ENCODE data around the gene TAS1R1. TPM values are rescaled to one million over a fixed set of nuclear protein-coding genes. Genes with fewer than 3 reads are reported as not detected.
A peak's percentile ranks its signal among the peaks of the same experiment; 100 is the strongest.

The TAS1R1 gene
- total RNA-seq, 2 donors from 2014 or later: not detected

- 74 to 81% methylated on average over 6 of the region's 6 CpGs for WGBS, 2 donors
- H3K4me3 ChIP-seq: no peak overlapping the region
- no peak for DNase-seq
- H3K27ac ChIP-seq: no peak overlapping the region
- TF ChIP-seq, protein P1, sequence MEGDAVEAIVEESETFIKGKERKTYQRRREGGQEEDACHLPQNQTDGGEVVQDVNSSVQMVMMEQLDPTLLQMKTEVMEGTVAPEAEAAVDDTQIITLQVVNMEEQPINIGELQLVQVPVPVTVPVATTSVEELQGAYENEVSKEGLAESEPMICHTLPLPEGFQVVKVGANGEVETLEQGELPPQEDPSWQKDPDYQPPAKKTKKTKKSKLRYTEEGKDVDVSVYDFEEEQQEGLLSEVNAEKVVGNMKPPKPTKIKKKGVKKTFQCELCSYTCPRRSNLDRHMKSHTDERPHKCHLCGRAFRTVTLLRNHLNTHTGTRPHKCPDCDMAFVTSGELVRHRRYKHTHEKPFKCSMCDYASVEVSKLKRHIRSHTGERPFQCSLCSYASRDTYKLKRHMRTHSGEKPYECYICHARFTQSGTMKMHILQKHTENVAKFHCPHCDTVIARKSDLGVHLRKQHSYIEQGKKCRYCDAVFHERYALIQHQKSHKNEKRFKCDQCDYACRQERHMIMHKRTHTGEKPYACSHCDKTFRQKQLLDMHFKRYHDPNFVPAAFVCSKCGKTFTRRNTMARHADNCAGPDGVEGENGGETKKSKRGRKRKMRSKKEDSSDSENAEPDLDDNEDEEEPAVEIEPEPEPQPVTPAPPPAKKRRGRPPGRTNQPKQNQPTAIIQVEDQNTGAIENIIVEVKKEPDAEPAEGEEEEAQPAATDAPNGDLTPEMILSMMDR (IDR thresholded peaks at IDR 0.05): no peak
- no peak for TF ChIP-seq POLR2A (IDR thresholded peaks at IDR 0.05)
- intact Hi-C loops (cut with DNase I): no loop called here
- H3K4me1 ChIP-seq: peaks cover 40% of the 10 kb centered on the region
- peaks cover 10 to 37% of the 10 kb centered on the region in 2 donors for H3K36me3 ChIP-seq (replicated peaks in 1 of 2; ENCODE audit: insufficient read depth in 1 of 2, low read depth in 2 of 2)
- H3K9me3 ChIP-seq: no peaks in the 10 kb centered on the region
- no peak for ATAC-seq
- no peaks in the 10 kb centered on the region for H3K27me3 ChIP-seq
Observed at GRCh38 chr1:6591644-6592043, 36.5 kb downstream of the TAS1R1 start.

DNA sequence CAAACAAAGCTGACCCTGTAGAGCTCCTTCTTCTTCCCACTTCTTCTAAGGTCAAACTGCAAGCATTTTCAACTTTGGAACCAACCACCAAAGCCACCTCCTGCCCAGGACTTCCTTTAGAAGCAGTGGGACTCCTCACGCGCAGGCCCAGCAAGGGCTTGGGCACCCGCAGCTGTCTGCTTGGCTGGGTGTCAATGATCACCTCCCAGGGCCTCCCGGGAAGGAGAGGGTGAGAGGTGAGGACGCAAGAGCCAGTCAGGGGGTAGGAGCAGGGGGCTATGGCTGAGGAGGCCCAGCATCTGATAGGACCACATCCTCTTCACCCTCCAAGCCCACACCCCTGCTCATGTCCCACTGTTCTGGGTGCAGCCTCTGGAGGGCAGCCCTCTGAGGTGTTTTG, 37.3 kb downstream of the TAS1R1 start:
- TF ChIP-seq, protein P1 (IDR thresholded peaks at IDR 0.05): no peak
- TF ChIP-seq POLR2A (IDR thresholded peaks at IDR 0.05): no peak
- no peak for ATAC-seq
- DNase-seq: peak in 1 of 4 donors; percentile 43
- H3K36me3 ChIP-seq (replicated peaks in 1 of 2; ENCODE audit: insufficient read depth in 1 of 2, low read depth in 2 of 2): peaks cover 10 to 39% of the 10 kb centered on the region in 2 donors
- intact Hi-C loops (cut with DNase I): no loop called here
- H3K4me1 ChIP-seq: peaks cover 42% of the 10 kb centered on the region
- H3K27me3 ChIP-seq: no peaks in the 10 kb centered on the region
- H3K9me3 ChIP-seq: no peaks in the 10 kb centered on the region
- WGBS, 2 donors: 31 to 36% methylated on average over 5 of the region's 5 CpGs
- H3K27ac ChIP-seq: no peak overlapping the region
- H3K4me3 ChIP-seq: no peak overlapping the region

DNA sequence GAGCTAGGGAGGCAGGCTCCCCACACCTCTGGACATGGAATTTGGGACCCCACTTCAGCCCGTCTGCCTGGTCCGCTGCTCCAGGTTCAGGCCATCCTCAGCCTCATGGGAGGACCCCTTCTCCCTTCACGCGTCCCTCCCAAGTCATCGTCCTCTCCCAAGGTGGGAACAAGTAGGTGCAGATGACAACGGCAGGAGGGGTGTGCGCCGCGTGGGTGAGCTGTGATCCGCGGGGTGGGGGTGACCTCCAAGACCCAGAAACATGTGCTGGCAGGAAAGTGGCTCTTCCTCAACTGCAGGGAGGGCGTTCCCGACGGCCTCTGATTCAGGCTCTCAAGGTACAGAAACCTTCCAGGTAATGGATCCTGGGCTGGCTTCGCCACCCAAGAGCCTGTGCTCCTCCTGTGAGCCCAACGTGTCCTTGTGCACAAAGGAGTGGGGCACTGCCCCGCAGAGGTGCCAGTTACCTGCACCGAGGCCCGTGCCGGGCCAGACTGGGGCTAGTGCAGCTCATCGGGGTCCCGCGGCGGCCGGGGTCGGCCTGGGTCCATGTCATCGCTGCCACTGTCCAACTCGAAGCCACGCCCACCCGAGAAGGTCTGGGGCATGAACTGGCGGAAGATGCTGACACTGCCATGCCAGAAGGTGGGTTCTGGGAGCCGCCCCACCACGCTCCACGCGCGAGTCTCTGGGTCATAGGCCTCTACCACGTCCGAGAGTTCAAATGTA, 37.9 kb downstream of the TAS1R1 start:
- DNase-seq (no peak), ATAC-seq (no peak)
- Histone ChIP-seq H3K27me3 (no peaks in the 10 kb centered on the region), H3K36me3 (replicated peaks in 1 of 2; ENCODE audit: insufficient read depth in 1 of 2, low read depth in 2 of 2) (peaks cover 10 to 44% of the 10 kb centered on the region in 2 donors), H3K9me3 (no peaks in the 10 kb centered on the region), H3K4me3 (no peak overlapping the region), H3K27ac (no peak overlapping the region), H3K4me1 (peaks cover 42% of the 10 kb centered on the region)
- 88 to 91% methylated on average over 14 to 38 of the region's 38 CpGs for WGBS, 2 donors
- no peak for TF ChIP-seq POLR2A (IDR thresholded peaks at IDR 0.05)
- TF ChIP-seq, protein P1 (IDR thresholded peaks at IDR 0.05): no peak
- intact Hi-C loops (cut with DNase I): no loop called here

DNA sequence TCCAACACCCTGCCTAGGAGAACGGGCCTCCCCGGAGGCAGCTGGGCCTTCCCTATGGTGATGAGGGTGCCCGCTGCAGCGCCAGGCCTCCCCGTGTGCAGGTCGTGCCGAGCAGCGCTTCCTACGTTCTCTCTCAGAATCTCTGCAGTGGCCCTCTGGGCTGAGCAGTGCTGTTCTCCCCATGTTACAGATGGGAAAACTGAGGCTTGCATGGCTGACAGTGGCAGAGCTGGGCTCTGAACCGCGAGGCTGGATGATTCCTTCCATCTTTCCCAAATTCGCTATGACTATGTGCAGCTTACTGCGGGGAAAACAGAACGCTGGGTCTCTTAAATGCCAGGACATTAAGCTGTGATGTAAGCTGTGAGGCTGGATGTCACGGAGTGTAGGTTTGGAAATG, 38.7 kb downstream of the TAS1R1 start:
- peaks cover 42% of the 10 kb centered on the region for H3K4me1 ChIP-seq
- H3K27me3 ChIP-seq: no peaks in the 10 kb centered on the region
- intact Hi-C loops (cut with DNase I): no loop called here
- H3K4me3 ChIP-seq: no peak overlapping the region
- WGBS, 2 donors: 95% methylated on average over 7 to 15 of the region's 15 CpGs
- no peaks in the 10 kb centered on the region for H3K9me3 ChIP-seq
- H3K36me3 ChIP-seq (replicated peaks in 1 of 2; ENCODE audit: insufficient read depth in 1 of 2, low read depth in 2 of 2): peaks cover 10 to 43% of the 10 kb centered on the region in 2 donors
- H3K27ac ChIP-seq: no peak overlapping the region
- no peak for ATAC-seq
- no peak for DNase-seq
- TF ChIP-seq, protein P1 (IDR thresholded peaks at IDR 0.05): no peak
- no peak for TF ChIP-seq POLR2A (IDR thresholded peaks at IDR 0.05)

Measured in body of pancreas (tissue), 4 donors.